ENCODE measurements around the gene RABL3.
"Not testable (repeated sequence)": the region's sequence is repeated elsewhere in the genome, so short reads cannot be mapped to it uniquely, and the experiment has no call there.

RABL3 gene

GRCh38 chr3:120645083-120645845 lies 97.1 kb downstream of the RABL3 start:
- no peak for DNase-seq (ENCODE audit: low read depth in 2 of 2)

GRCh38 chr3:120642368-120642948 lies 99.9 kb downstream of the RABL3 start:
- DNase-seq (ENCODE audit: low read depth in 2 of 2): no peak

- DNase-seq (ENCODE audit: low read depth in 2 of 2): no peak
Measured at GRCh38 chr3:120641696-120642246, 100.5 kb downstream of the RABL3 start.

GRCh38 chr3:120640231-120640630 lies 102.1 kb downstream of the RABL3 start:
- no peak for DNase-seq (ENCODE audit: low read depth in 2 of 2)

- DNase-seq (ENCODE audit: low read depth in 2 of 2): not testable (repeated sequence)
Measured at GRCh38 chr3:120638820-120639219, 103.5 kb downstream of the RABL3 start.

- DNase-seq (ENCODE audit: low read depth in 2 of 2): no peak
Measured at GRCh38 chr3:120637851-120638559, 104.3 kb downstream of the RABL3 start.

- no peak for DNase-seq (ENCODE audit: low read depth in 2 of 2)
Measured at GRCh38 chr3:120636795-120637401, 105.4 kb downstream of the RABL3 start.
